SK-N-MC (cell line): ENCODE measurements around the gene CDH23.

Experiments
- EZH2 ChIP-seq: fragments of 200-600 bp; sonication (generic); IDR thresholded peaks from one replicate; pipeline ENCODE4 v1.6.1; 2017; ENCODE audit warnings: antibody characterized with exemption
- FOXP2 ChIP-seq: optimal IDR thresholded peaks from 2 replicates; pipeline ENCODE3; 2011; ENCODE audit warnings: mild to moderate bottlenecking, moderate library complexity; ENCODE audit not compliant: insufficient read depth; ENCODE audit errors: extremely low read length, control extremely low read depth
- POLR2AphosphoS5 ChIP-seq: IDR thresholded peaks from 2 replicates; pipeline ENCODE4 v1.6.1; 2012; ENCODE audit warnings: mild to moderate bottlenecking, low read depth, low read length, borderline replicate concordance

- TF ChIP-seq FOXP2 (no peak), POLR2AphosphoS5 (no peak), EZH2 (no peak)
Measured at GRCh38 chr10:71555087-71555723, 158.5 kb downstream of the CDH23 start.
